HG02763 (cell line): ENCODE measurements around the gene FAR1.

Experiments used
- ATAC-seq: cut with Tn5 transposase; IDR thresholded peaks from one replicate; pipeline ENCODE4 v1.9.1; 2021; ENCODE audit warnings: mild to moderate bottlenecking, moderate library complexity; ENCODE audit not compliant: unreplicated experiment

Gene FAR1

DNA sequence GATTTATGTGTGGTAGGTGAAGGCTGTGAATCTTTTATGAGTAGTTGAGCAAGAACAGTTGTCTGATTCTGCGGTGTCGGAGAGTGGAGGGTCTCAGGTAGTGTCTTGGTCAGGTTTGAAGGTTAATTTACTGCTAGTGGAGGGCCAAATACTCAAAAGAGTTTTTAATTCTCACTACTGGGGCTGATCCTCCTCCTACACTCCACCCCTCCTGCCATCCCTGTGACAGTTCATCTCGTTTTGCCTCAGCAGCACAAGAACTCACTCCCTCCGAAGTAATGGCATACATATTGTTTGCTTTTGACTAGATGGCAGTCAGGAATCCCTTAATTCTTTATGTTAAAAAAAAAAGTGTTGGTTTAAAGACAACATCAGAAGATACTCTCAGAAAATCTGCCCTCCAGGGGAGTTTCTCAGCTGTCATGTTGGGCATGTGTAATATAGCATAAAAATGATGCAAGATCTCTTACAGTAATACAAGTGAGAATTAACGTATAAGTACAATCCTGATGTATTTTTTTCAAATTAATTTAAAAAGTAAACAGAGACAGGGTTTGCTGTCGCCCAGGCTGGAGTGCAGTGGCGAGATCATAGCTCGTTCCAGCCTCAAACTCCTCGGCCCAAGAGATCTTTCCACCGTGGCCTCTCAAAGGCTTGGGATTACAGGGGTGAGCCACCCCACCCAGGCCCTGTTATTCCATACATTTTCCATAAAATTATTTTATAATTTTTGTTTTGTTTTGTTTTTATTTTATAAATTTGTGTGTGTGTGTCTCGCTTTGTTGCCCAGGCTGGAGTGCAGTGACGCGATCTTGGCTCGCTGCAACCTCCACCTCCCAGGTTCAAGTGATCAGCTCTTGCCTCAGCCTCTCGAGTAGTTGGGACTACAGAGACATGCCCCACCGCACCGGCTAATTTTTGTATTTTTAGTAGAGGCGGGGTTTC, 1.3 kb downstream of the FAR1 start:
- ATAC-seq: no peak

GRCh38 chr11:13672576-13673210, 4.2 kb downstream of the FAR1 start:
- ATAC-seq: no peak

DNA sequence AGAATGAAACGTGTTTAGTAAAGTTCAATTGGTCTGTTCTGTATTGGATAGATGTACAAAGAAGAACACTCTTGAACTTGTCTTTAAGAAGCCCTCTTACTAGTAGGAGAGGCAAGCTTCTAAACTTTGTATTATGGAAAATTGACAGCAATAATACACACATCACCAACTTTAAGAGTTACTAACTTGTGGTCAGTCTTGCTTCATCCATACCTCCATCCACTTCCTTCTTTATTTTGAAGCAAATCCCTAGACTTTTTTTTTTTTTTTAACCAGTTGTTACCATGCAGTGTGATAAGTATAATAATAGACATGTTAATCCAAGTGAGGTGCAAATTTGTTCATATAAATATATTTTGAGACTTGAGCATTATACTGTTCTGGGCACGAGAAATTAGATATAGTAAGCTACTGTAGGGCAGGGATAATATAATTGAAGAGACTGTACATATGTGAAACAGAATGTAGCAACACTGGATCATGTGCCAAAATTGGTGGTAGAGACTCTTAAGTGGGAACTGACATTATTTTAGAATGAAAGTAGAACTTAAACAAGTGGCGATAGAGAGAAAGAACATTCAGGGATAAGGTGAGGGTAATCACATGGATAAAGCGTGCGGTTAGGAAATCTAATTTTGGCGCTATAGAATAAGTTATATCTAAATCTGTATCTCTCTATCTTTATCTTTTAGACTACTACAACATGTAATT, 6.5 kb downstream of the FAR1 start:
- ATAC-seq: no peak

GRCh38 chr11:13676576-13676975, 8.1 kb downstream of the FAR1 start:
- no peak for ATAC-seq

DNA sequence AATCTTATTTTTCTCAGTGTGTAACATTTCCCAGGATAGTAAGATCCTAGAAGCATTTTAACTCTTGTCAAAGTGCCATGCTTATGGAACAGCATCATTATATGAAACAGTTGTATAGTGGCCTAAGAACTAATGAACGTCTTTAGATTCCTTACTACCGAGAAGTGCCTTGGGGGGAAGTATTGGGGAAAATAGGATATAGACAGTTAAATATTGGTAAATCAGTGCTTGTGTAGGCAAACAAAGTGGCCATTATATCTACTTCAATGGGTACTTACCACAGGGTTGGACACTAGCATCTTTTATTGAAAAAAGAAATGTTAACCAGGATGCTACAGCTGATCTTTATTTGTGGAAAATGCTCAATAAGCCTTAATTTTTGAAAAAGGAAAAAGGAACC, 11.3 kb downstream of the FAR1 start:
- no peak for ATAC-seq

- peak; percentile 78 for ATAC-seq
These were observed 12.2 kb downstream of the FAR1 start for GRCh38 chr11:13680501-13681264.

- no peak for ATAC-seq
These were observed 13.0 kb downstream of the FAR1 start for GRCh38 chr11:13681446-13681845.

GRCh38 chr11:13682212-13682611, 13.7 kb downstream of the FAR1 start:
- no peak for ATAC-seq

- no peak for ATAC-seq
These were observed 17.1 kb downstream of the FAR1 start for GRCh38 chr11:13685461-13686108.

- ATAC-seq: no peak
These were observed 18.3 kb downstream of the FAR1 start for GRCh38 chr11:13686776-13687175.

- ATAC-seq: no peak
These were observed 18.8 kb downstream of the FAR1 start for GRCh38 chr11:13687271-13687670.

GRCh38 chr11:13691286-13691899, 22.9 kb downstream of the FAR1 start:
- ATAC-seq: no peak

- no peak for ATAC-seq
These were observed 23.7 kb downstream of the FAR1 start for GRCh38 chr11:13692172-13692571.

GRCh38 chr11:13694115-13694514, 25.6 kb downstream of the FAR1 start:
- no peak for ATAC-seq

- ATAC-seq: no peak
These were observed 27.4 kb downstream of the FAR1 start for GRCh38 chr11:13695886-13696285.

- no peak for ATAC-seq
These were observed 29.2 kb downstream of the FAR1 start for GRCh38 chr11:13697710-13698109.

DNA sequence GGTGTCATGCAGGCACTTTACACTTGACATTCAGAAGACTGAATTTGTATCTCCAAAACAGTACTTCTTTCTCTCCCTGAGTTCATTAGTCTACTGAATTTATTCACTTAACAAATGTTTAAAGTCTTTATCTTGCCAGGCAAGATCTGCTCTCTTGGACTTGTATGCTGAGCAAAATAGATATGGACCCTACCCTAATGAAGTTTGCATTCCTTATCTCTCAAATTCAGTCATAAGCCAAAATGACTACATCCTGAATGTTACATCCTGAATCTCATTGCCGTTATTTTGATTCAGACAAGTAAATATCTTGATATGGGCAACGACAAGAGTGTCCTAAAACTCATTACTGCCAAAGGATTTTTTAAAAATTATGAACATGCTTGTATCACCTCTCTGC, 29.7 kb downstream of the FAR1 start:
- no peak for ATAC-seq

DNA sequence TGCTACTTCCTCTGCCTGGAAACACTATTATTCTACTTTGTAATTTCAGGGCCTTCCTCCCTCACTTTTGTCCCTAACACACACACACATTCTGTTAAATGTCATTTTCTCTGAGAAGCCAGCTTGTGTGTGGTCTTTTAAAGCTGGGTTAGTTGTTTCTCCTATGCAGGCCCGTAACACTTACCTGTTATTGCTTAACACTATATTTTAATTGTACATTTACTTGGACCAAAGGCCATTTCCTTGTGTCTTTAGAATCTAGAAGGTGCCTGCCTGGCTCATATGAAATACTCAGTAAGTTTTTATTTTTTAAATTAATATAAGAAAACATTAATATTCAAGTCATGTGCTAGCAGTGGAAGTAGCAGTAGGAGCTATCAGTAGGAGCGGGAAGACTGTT, 30.6 kb downstream of the FAR1 start:
- no peak for ATAC-seq

DNA sequence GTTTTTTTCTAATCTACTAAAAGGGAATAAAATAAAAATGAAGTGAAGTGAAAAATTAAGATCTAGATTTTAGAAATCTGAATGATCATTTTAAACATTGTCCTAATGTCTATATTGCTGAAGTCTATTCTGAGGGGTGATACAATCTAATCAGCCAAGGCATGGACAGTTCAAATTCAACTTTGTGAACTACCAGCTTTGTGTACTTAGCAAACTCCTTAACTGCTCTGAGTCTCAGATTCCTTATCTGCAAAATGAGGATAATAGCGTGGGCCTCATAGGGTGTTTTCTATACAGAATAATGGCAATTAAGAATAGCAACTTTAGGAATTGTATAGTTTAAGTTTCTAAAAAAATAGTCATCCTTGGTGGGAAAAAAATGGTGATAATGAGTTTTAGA, 31.4 kb downstream of the FAR1 start:
- no peak for ATAC-seq

- ATAC-seq: no peak
These were observed 33.0 kb downstream of the FAR1 start for GRCh38 chr11:13701506-13701905.
